ENCODE results near the gene COL6A5.
"Not testable (repeated sequence)": the region's sequence is repeated elsewhere in the genome, so short reads cannot be mapped to it uniquely, and the experiment has no call there.

Gene COL6A5, protein sequence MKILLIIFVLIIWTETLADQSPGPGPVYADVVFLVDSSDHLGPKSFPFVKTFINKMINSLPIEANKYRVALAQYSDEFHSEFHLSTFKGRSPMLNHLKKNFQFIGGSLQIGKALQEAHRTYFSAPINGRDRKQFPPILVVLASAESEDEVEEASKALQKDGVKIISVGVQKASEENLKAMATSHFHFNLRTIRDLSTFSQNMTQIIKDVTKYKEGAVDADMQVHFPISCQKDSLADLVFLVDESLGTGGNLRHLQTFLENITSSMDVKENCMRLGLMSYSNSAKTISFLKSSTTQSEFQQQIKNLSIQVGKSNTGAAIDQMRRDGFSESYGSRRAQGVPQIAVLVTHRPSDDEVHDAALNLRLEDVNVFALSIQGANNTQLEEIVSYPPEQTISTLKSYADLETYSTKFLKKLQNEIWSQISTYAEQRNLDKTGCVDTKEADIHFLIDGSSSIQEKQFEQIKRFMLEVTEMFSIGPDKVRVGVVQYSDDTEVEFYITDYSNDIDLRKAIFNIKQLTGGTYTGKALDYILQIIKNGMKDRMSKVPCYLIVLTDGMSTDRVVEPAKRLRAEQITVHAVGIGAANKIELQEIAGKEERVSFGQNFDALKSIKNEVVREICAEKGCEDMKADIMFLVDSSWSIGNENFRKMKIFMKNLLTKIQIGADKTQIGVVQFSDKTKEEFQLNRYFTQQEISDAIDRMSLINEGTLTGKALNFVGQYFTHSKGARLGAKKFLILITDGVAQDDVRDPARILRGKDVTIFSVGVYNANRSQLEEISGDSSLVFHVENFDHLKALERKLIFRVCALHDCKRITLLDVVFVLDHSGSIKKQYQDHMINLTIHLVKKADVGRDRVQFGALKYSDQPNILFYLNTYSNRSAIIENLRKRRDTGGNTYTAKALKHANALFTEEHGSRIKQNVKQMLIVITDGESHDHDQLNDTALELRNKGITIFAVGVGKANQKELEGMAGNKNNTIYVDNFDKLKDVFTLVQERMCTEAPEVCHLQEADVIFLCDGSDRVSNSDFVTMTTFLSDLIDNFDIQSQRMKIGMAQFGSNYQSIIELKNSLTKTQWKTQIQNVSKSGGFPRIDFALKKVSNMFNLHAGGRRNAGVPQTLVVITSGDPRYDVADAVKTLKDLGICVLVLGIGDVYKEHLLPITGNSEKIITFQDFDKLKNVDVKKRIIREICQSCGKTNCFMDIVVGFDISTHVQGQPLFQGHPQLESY (N-terminal part only)

DNA sequence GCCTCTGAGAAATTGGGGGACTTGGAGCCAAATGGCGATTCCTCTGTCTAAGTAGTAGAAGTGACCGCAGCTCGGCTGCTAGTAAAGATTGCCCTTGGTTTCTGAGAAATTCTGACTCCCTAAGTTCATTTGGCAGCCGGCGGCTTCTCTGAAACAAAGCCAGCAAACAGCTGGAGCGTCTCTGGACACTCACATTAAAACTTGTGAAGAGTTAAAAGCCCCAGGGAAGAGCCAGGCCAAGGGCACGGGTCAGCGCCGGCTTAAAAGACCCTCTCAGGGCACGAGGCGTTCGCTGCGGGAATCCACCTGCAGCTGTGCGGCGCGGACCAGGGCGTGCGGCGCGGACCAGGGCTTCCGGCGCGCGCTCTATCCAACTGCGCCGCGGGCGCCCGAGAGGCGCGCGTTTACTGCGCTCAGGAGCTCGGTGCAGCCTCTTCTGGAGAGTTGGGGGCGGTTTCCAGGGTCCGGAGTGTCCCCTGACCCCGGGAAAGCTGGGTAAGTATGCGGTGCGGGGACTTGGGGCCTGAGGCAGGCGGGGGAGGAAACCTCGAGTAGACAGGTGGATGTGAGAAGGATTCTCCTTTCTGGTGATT, at the start of gene COL6A5:
Gene COL6A5 (plus strand): TSS at position 186 of the 593 bp plus-strand sequence. CDS start 27,967 bp downstream, outside the sequence.
- no peak for DNase-seq

DNA sequence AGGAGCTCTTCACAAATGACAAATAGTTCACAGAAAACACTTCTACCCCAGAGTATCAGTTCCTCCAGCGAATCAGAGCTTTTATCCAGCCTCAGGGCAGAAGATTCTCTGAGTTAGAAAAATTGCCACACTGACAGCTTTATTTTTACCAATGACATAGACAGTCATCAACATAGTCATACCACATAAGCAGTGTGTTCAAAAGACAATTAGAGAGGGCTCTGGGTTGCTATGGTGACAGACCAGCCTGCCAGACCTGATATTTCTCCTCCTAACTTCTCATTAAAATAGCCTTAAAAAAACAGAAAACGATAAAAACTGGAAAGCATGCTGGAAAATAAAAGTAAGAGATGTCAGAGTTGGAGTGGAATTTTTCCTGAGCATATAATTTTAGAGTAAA, 45.9 kb upstream of the COL6A5 start:
- DNase-seq, result no peak

DNA sequence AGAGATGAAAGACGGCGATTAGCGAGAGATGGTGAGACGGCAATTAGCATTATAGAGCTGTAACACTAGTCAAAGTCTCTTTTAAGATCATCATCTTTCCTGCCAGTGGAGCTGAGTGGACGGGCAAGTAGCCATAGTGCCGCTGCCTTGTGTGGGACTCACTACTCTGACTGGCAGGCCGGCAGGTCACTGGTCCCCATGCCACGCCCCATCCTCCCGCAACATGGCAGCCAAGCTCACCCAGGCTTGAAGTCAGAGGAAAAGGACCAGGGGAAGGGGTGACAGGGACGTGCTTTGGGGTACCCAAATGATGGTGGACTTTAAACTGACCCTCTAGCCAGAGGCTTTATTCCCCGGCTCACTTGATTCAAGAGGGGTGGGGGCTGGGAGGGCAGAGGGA, 44.6 kb upstream of the COL6A5 start:
- no peak for DNase-seq

DNA sequence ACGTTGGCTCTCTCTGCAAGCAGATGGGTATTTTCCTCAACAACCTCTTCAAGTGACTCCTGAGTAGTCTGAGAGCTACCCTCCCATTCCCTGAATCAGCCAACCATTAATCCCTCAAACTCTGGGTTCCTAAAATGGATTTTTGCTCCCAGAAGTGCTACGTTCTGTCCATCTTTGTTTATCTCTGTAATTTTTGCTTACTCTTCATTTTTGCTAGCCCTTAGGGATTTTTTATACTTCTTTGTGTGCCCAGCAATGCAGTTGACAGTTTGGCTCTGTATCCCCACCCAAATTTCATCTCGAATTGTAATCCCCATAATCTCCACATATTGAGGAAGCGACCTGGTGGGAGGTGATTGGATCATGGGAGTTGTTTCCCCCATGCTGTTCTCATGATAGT, 35.4 kb upstream of the COL6A5 start:
- DNase-seq, result no peak

DNA sequence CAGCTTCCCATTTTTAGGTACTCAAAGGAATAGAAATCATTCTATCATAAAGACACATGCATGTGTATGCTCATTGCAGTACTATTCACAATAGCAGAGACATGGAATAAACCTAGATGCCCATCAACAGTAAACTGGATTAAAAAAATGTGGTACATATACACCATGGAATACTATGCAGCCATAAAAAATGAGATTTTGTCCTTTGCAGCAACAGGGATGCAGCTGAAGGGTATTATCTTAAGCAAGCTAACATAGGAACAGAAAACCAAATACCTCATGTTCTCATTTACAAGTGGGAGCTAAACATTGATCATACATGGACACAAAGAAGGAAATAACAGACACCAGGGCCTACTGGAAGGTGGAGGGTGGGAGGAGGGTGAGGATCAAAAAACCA, 33.1 kb upstream of the COL6A5 start:
- no peak for DNase-seq

DNA sequence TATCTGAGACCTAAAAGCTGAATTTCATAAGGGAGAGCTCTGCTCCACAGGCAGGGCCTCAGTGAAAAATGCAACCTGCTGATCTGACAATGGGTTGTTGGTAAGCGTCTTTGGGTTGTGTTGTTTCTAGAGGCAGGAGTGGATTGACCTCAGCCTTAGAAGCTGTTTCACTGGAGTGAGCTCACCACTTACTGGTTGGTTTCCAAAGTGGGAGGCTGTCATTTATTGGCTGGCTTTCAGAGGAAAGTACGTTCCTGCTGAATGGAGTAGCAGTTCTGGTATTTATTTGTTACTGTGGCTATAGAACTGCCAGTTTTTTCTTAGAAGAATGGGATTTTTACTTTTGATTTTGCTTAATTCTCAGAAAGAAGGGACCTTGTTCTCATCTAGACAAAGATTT, 29.3 kb upstream of the COL6A5 start:
- DNase-seq, result no peak

DNA sequence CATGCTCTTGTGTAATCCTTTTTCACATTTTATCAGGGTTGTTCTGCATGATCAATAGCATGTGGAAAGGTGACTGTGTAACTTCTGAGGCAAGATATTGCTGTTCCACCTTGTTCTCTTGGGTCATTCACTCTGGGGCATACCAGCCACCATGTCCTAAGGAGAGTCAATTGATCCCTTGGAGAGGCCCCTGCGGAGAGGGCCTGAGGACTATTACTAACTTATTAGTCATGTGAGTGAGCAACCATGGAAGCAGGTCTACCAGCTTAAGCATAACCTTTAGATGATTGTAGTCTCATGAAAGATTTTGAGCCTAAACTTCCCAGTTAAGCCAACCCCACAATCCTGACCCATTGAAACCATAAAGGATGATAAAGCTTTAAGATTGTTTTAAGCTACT, 22.0 kb upstream of the COL6A5 start:
- DNase-seq, result no peak

DNA sequence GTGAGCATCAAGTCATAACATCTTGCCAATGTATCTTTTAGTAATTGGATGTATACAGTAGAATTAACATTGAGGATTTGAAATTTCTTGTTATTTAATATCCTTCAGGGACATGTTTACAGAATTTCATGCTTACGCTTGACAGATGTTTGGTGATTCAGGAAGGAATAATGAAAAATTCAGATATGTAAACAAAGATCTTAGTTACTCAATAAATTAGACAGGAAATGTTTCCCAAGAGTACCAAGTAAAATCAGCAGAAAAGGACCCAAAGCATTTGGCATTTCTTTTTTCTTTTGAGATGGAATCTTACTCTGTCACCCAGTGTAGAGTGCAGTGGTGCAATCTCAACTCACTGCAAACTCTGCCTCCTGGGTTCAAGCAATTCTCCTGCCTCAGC, 4.7 kb upstream of the COL6A5 start:
- DNase-seq, result no peak

DNA sequence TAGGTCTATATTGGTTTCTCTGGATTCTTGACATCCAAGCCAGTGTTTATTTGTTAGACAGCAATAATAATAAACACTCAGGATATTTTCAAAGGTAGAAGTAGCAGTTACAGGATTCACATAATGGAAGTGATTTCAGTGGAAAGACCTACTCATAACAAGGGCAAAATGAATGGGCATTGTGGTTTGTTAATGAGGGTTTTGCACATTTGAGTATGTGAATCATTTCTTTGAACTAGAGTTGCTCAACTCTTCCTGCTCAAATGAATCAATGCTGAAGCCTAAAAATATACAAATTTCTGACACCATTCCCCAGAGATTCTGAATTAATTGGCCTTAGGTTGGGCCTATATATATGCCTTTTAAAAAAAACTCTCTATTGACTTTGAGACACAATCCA, 4.1 kb upstream of the COL6A5 start:
- no peak for DNase-seq

DNA sequence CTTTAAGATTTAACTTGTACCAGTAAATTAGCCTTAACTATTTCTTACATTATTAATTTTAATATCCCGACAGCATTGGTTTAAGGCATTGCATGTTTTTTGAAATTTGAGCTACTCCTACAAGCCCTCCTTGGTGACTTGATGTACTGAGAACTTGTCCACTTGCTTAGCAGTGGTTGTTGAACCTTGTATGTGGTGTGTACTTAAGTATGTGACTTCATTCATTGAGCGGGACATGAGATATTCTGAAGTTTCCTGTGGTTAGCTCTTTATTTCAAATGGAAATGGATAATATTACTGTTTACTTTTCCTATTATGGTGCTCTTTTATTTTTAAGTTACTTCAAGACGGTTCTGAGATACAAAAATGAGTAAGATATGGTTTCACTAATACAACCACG, 3.6 kb upstream of the COL6A5 start:
- DNase-seq, result no peak

DNA sequence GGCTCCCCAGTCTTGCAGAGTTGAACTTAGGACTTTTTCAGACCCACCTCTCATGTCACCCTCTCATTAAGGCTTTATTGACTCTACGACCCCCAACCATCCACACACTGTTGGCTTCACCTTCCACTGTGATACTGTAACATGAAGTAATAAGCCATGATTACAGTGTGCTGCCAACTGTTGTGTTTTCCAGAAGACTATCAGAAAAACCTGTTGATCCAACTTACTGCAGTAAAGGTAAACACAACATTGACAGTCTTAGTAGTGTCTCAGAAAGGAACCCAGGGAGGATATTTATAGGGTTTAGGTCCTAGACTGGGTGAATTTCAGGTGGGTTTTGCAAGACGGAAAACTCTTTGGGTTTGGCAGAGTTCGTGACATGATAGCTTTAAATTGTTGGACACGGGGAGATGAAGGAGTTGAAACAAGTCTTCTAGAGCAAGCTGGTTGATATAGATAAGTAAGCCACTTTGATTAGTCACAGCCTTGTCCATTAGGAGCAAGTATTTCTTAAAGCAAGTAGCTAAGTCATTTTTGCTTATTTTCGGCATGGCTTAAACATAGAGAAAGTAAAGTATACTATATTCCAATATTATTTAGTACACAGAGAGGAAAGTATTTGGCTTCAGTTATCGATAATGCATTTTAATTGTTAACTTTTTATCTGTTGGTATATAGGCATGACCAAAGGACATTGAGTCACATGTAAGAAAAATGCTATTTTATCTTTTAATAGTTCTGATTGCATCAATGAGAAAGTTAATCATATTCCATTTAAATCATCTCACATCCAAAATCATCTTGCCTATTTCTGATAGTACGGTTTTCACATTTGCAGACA, 2.4 kb upstream of the COL6A5 start:
- DNase-seq, result no peak

DNA sequence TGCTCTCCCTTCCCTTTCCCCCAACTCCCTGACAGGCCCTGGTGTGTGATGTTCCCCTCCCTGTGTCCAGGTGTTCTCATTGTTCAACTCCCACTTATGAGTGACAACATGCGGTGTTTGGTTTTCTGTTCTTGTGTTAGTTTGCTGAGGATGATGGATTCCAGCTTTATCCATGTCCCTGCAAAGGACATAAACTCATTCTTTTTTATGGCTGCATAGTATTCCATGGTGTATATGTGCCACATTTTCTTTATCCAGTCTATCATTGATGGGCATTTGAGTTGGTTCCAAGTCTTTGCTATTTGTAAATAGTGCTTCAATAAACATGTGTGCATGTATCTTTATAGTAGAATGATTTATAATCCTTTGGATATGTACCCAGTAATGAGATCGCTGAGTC, 2.8 kb downstream of the COL6A5 start:
- not testable (repeated sequence) for DNase-seq

DNA sequence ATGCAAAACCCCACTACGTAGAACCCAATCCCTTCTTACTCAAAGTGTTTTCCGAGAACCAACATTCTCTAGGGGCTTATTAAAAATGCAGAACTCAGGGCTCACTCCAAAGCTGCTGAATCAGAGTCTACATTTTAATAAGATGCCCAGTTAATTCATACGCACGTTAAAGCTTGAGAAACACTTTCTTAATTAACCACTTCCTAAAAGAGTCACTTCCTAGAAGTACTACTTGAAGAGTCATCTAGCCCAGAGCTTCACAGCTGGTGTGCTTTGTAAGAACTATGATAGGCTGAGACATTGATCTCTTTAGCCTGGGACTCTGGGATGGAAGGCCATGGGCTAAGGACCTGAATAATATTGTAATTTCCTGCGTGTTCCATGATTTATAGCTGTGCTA, 9.0 kb downstream of the COL6A5 start:
- no peak for DNase-seq

DNA sequence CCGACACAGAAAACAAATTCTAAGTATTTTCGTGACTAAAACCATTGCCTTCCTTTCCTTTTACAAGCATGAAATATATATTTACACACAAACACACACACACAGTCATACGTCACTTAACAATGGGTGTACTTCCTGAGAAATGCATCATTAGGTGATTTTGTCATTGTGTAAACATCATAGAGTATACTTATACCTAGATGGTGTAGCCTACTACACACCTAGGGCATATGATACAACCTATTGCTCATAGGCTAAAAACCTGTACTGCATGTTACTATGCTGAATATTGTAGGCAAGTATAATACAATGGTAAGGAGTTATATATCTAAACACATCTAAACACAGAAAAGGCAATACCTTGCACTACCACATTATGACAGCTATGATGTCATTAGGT, 28.6 kb downstream of the COL6A5 start:
- DNase-seq, result no peak

DNA sequence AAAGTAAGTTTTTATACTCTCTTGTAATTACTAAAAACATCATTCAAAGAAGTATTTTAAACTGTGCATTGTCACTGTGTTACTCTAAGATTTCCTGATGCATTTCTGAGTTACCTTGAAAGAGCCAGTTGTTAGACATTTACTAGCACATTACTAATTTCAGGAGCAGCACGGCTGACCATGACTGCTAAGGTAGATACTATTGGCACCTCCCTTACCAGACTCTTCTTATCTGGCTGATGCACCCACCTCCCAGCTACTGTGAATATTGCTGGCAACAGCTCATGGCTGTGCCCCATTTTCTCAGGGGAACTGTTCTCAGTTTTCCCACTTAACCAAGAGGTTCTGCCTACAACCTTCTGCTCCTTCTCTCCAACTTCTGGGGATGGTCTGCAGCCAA, 29.4 kb downstream of the COL6A5 start:
- no peak for DNase-seq

DNA sequence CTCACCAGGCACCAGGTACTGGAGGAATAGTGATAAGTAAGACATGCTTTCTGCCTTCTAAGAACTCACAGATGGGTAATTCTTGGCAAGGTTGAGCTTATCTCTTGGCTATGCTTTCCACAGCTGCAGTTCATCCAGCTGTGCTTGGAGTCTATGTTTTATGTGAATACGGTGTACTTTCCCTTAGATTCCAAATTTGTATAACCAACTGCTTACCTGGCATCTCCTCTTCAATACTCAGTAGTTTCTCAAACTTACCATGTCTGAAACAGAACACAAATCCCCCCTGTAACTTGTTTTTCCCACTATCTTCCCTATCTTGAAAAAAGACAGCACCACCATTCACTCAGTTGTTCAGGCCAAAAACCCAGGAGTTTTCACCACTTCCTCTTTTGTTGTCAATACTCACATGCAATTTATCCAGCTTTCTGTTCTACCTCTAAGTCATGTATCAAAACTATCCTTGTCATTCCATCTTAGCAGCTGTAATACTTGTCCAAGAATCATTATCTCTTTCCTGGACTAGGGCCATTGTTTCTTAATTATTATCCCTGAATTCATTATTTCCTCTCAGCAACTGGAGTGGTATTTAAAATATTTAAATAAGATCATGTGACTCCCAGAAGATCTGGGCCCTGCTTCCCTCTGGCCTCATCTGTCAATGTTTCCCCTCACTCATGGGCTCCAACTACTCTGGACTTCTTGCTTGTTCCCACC, 32.6 kb downstream of the COL6A5 start:
- DNase-seq, result no peak

DNA sequence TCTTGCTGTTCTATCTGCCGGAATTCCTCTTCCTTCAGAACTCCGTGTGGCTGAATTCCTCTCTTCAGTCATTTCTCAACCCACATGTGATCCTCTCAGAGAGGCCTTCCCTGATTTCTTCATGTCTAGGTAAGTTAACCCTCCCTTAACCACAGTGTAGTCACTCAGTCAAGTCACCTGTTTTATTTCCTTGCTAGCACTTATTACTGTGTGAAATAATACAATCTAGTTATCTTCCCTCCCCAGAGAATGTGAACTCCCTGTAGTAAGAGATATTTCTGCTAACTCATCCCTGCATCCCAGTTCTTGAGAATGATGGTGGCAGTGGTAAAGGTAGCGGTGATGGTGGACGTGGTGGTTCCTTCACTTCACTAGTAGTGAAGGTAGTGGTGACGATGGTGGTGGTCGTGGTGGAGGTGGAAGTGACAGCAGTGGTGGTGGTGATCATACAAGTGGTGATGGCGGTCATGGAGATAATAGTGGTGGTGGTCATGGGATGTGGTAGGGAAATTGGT, 33.3 kb downstream of the COL6A5 start:
- no peak for DNase-seq

DNA sequence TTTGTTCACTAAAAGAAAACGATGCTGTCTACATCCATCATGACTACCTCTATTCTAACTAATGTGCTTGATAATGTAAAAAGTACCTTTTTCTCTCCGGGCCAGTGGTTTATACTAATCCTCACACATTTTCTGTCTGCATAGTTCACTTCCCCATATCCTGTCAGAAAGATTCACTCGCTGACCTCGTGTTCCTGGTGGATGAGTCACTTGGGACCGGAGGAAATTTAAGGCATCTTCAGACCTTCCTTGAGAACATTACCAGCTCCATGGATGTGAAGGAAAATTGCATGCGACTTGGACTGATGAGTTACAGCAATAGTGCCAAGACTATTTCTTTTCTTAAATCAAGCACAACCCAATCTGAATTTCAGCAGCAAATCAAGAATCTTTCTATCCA, 33.8 kb downstream of the COL6A5 start:
- no peak for DNase-seq

DNA sequence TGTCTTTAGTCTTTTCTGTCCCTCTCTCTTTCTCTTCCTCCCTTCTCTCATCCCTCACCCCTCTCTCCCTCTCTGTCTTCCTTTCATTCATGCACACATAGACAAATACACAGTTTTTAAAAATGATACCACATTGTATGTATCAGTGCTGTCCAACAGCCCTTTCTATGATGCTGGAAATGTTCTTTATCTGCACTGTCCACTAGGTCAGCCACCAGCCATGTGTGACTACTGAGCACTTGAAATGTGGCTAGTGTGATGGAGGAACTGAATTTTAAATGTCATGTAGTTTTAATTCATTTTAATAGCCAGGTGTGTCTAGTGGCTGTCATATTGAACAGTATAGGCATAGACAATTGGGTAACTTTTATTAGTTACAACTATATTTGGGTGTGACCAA, 34.9 kb downstream of the COL6A5 start:
- DNase-seq, result no peak

DNA sequence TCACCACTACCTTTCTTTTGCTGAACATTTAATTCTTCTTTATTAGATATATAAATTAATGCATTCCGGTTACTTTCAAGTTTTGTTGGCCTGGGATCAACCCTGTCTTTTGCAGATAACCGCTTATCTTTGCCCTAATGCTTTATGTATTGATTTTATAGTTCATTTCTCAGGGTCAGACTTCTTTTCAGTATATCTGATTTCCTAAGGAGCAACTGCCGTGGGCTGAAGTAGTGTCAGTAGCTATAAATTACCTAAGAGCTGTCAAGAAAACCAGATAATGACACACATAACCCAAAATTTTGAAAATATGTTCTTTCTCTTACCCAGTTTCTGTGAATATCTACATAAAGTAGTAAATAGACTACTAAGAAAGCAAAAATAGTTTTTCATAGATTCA, 38.0 kb downstream of the COL6A5 start:
- DNase-seq, result no peak

DNA sequence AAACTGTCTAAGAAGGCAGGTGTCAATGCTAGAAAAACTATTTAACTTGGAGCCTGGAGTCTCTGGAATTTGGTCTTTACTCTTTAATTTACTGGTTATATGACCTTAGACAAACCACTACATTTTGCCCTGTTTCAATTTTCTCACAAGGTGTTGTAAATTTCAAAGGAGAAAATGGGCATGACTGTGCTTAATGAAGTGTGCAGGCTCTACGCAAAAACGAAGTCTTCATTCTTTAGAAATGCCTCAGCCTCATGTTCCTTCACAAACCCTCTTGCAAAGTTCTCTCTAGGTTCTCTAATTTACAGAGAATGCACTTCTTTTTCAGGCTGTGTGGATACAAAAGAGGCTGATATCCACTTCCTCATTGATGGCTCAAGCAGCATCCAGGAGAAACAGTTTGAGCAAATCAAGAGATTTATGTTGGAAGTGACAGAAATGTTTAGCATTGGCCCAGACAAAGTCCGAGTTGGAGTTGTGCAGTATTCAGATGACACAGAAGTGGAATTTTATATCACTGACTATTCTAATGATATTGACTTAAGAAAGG, 39.1 kb downstream of the COL6A5 start:
- DNase-seq, result no peak
